Measurements from ENCODE around the gene CGNL1. TPM values are rescaled to one million over a fixed set of nuclear protein-coding genes. Genes with fewer than 3 reads are reported as not detected.
A peak's percentile ranks its signal among the peaks of the same experiment; 100 is the strongest.

Gene CGNL1
- polyA plus RNA-seq, 2 donors = 6.7 to 16.8 TPM

DNA sequence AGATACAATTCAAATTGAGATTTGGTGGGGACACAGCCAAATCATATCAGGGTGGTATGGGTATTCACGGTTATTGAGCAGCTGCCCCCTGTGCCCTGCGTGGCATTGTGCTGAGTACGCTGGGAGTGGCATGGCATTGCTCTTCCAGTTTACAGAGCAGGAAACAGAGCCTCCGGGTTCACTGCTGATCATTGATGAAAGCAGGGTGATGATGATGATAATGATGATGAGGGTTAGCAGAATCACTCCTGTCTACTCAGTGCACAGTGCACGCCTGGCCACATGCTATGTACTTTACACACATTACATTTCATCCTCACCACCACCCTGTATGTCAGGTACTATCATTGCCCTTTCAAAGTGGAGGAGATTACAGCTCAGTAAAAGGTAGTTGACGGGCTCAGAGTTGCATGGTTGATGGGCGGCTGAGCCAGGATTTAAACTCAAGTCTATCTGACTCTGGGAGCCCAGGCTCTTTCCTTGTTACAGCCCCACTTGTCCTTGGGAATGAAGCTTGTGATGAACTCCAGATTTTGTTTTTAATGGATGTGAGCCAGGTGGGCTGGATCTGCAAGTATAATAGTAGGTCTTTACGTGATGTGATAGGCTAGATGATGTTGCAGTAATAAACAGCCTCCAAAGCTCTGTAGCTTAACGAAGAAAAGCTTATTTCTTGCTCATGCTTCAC, 127.8 kb downstream of the CGNL1 start:
- no peak overlapping the region for H3K4me3 ChIP-seq (ENCODE audit: low read depth in 1 of 2, low read length in 2 of 2)
- no peaks in the 10 kb centered on the region for H3K36me3 ChIP-seq (ENCODE audit: control insufficient read depth in 2 of 2, insufficient read depth in 2 of 2, low read length in 1 of 2)
- no peaks in the 10 kb centered on the region for H3K9me3 ChIP-seq (ENCODE audit: control insufficient read depth in 2 of 2, insufficient read depth in 1 of 2, low read depth in 1 of 2, low read length in 1 of 2)
- peaks cover 2 to 28% of the 10 kb centered on the region in 2 donors for H3K4me1 ChIP-seq (ENCODE audit: control insufficient read depth in 2 of 2, insufficient read depth in 2 of 2, low read length in 1 of 2)
- 78 to 80% methylated on average over 9 of the region's 9 CpGs for WGBS, 2 donors
- H3K27me3 ChIP-seq (ENCODE audit: control insufficient read depth in 1 of 2, insufficient read depth in 2 of 2, low read length in 2 of 2) = no peaks in the 10 kb centered on the region
- peak overlapping the region; percentile 64 to 93 for H3K27ac ChIP-seq (ENCODE audit: low read depth in 2 of 2, low read length in 1 of 2)

DNA sequence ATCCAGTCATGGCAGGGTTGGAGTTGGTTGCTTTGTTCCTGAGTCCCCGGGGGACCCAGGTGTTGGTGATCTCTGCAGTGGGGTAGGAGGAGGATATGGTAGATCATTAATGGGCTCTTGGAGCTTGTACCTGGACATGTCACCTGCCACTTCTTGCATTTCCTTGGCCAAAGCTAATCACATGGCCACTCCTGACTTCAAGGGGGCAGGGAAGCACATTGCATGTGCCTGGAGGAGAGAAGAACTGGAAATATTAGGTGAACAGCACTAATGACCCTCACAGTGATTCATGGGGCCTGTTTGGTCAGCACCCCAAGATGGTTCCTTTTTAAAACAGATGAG, 128.3 kb downstream of the CGNL1 start:
- Histone ChIP-seq H3K27ac (ENCODE audit: low read depth in 2 of 2, low read length in 1 of 2) (peak overlapping the region; percentile 64 to 93), H3K4me3 (ENCODE audit: low read depth in 1 of 2, low read length in 2 of 2) (no peak overlapping the region), H3K9me3 (ENCODE audit: control insufficient read depth in 2 of 2, insufficient read depth in 1 of 2, low read depth in 1 of 2, low read length in 1 of 2) (no peaks in the 10 kb centered on the region), H3K27me3 (ENCODE audit: control insufficient read depth in 1 of 2, insufficient read depth in 2 of 2, low read length in 2 of 2) (no peaks in the 10 kb centered on the region), H3K36me3 (ENCODE audit: control insufficient read depth in 2 of 2, insufficient read depth in 2 of 2, low read length in 1 of 2) (no peaks in the 10 kb centered on the region), H3K4me1 (ENCODE audit: control insufficient read depth in 2 of 2, insufficient read depth in 2 of 2, low read length in 1 of 2) (peaks cover 2 to 32% of the 10 kb centered on the region in 2 donors)
- 74 to 82% methylated on average over 1 of the region's 1 CpG for WGBS, 2 donors

DNA sequence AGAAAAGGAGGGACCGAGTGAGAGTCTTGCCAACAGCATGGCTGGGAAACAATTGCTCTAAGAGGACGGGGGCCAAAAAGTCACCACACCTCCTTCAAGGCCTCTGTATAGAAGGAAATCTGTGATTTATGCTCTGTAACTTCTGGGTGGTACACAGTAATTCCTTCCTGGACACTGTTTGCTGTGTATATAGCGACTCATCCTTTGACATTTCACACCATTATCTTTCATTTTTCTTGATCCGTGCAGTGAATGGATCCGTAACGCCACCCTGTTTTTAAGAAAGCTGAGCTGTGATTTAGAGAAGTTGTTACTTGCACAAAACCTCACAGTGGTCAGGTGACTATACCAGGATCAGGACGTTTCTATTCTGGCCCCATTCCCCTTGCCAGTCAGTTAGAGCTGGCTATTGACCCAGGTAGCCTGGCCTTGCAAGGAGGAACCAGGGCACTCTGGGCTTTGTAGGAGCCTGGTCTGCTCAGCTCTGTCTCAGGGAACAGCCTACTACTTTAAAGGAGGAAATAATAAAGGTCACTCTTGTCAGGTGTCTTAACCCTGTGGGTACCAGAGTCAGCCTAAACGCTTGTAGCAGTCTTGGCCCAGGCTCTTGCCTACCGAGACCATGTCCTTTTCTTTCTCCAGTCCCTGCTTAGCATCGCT, 128.9 kb downstream of the CGNL1 start:
- 65 to 66% methylated on average over 10 of the region's 10 CpGs for WGBS, 2 donors
- peaks cover 2 to 32% of the 10 kb centered on the region in 2 donors for H3K4me1 ChIP-seq (ENCODE audit: control insufficient read depth in 2 of 2, insufficient read depth in 2 of 2, low read length in 1 of 2)

GRCh38 chr15:57505949-57506391, 129.7 kb downstream of the CGNL1 start:
- H3K9me3 ChIP-seq (ENCODE audit: control insufficient read depth in 2 of 2, insufficient read depth in 1 of 2, low read depth in 1 of 2, low read length in 1 of 2) = no peaks in the 10 kb centered on the region
- H3K36me3 ChIP-seq (ENCODE audit: control insufficient read depth in 2 of 2, insufficient read depth in 2 of 2, low read length in 1 of 2) = no peaks in the 10 kb centered on the region
- no peak overlapping the region for H3K4me3 ChIP-seq (ENCODE audit: low read depth in 1 of 2, low read length in 2 of 2)
- H3K4me1 ChIP-seq (ENCODE audit: control insufficient read depth in 2 of 2, insufficient read depth in 2 of 2, low read length in 1 of 2) = peaks cover 2 to 32% of the 10 kb centered on the region in 2 donors
- 43 to 44% methylated on average over 9 of the region's 9 CpGs for WGBS, 2 donors
- no peaks in the 10 kb centered on the region for H3K27me3 ChIP-seq (ENCODE audit: control insufficient read depth in 1 of 2, insufficient read depth in 2 of 2, low read length in 2 of 2)
- peak overlapping the region; percentile 88 to 93 for H3K27ac ChIP-seq (ENCODE audit: low read depth in 2 of 2, low read length in 1 of 2)

More for the DNA sequence above, 128.9 kb downstream of the CGNL1 start:
- H3K27me3 ChIP-seq (ENCODE audit: control insufficient read depth in 1 of 2, insufficient read depth in 2 of 2, low read length in 2 of 2) = no peaks in the 10 kb centered on the region
- H3K36me3 ChIP-seq (ENCODE audit: control insufficient read depth in 2 of 2, insufficient read depth in 2 of 2, low read length in 1 of 2) = no peaks in the 10 kb centered on the region
- peak overlapping the region; percentile 64 to 93 for H3K27ac ChIP-seq (ENCODE audit: low read depth in 2 of 2, low read length in 1 of 2)
- no peaks in the 10 kb centered on the region for H3K9me3 ChIP-seq (ENCODE audit: control insufficient read depth in 2 of 2, insufficient read depth in 1 of 2, low read depth in 1 of 2, low read length in 1 of 2)
- H3K4me3 ChIP-seq (ENCODE audit: low read depth in 1 of 2, low read length in 2 of 2) = no peak overlapping the region

- 60 to 70% methylated on average over 2 of the region's 2 CpGs for WGBS, 2 donors
- H3K4me3 ChIP-seq (ENCODE audit: low read depth in 1 of 2, low read length in 2 of 2) = no peak overlapping the region
- peak overlapping the region; percentile 88 to 93 for H3K27ac ChIP-seq (ENCODE audit: low read depth in 2 of 2, low read length in 1 of 2)
- peaks cover 2 to 29% of the 10 kb centered on the region in 2 donors for H3K4me1 ChIP-seq (ENCODE audit: control insufficient read depth in 2 of 2, insufficient read depth in 2 of 2, low read length in 1 of 2)
- no peaks in the 10 kb centered on the region for H3K36me3 ChIP-seq (ENCODE audit: control insufficient read depth in 2 of 2, insufficient read depth in 2 of 2, low read length in 1 of 2)
- H3K9me3 ChIP-seq (ENCODE audit: control insufficient read depth in 2 of 2, insufficient read depth in 1 of 2, low read depth in 1 of 2, low read length in 1 of 2) = no peaks in the 10 kb centered on the region
- H3K27me3 ChIP-seq (ENCODE audit: control insufficient read depth in 1 of 2, insufficient read depth in 2 of 2, low read length in 2 of 2) = no peaks in the 10 kb centered on the region
These were observed 130.1 kb downstream of the CGNL1 start for GRCh38 chr15:57506422-57506821.

DNA sequence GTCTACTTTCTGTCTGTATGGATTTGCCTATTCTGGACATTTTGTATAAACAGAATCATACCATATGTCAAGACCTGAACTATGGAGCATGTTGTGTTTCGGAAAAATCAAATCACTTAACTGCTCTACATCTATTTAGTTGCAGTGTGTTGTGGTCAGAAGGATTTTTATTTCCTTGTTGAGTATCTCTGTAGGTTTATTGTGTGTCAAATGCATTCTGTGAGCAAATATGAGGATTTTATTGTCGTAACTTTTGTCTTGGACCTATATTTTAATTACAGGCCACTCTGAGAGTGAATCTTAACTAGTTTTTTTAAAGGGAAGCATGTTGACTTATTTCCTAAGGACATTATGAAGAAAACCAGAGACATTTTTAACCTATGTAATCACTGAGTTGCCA, 130.8 kb downstream of the CGNL1 start:
- Histone ChIP-seq H3K4me1 (ENCODE audit: control insufficient read depth in 2 of 2, insufficient read depth in 2 of 2, low read length in 1 of 2) (peaks cover 2 to 26% of the 10 kb centered on the region in 2 donors), H3K27ac (ENCODE audit: low read depth in 2 of 2, low read length in 1 of 2) (peak overlapping the region in 1 of 2 donors; percentile 88)

DNA sequence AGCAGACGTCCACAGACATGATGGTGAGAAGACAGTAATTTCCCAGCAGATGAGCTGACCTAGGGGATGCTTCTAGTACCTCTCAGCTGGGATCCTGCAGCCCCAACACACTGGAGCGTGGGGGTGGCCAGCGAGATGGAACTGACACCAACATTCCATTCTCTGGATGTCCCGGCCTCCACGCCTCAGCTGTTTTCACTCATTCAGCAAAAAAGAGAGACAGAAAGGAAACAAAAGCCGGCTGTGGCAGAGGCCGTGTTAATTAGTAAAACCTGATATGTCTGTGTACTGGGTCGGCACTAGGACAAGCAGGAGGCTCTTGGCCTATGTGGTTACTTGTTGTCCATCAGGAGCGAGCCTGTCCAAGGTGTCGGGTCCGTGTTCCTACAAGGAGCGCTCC, 132.8 kb downstream of the CGNL1 start:
- Histone ChIP-seq H3K27me3 (ENCODE audit: control insufficient read depth in 1 of 2, insufficient read depth in 2 of 2, low read length in 2 of 2) (no peaks in the 10 kb centered on the region), H3K9me3 (ENCODE audit: control insufficient read depth in 2 of 2, insufficient read depth in 1 of 2, low read depth in 1 of 2, low read length in 1 of 2) (no peaks in the 10 kb centered on the region), H3K27ac (ENCODE audit: low read depth in 2 of 2, low read length in 1 of 2) (no peak overlapping the region), H3K4me1 (ENCODE audit: control insufficient read depth in 2 of 2, insufficient read depth in 2 of 2, low read length in 1 of 2) (peaks cover 0 to 15% of the 10 kb centered on the region in 2 donors), H3K4me3 (ENCODE audit: low read depth in 1 of 2, low read length in 2 of 2) (no peak overlapping the region), H3K36me3 (ENCODE audit: control insufficient read depth in 2 of 2, insufficient read depth in 2 of 2, low read length in 1 of 2) (peaks cover 0 to 2% of the 10 kb centered on the region in 2 donors)
- 68 to 69% methylated on average over 12 of the region's 12 CpGs for WGBS, 2 donors

More for the DNA sequence above, 130.8 kb downstream of the CGNL1 start:
- Histone ChIP-seq H3K4me3 (ENCODE audit: low read depth in 1 of 2, low read length in 2 of 2) (no peak overlapping the region), H3K9me3 (ENCODE audit: control insufficient read depth in 2 of 2, insufficient read depth in 1 of 2, low read depth in 1 of 2, low read length in 1 of 2) (no peaks in the 10 kb centered on the region), H3K36me3 (ENCODE audit: control insufficient read depth in 2 of 2, insufficient read depth in 2 of 2, low read length in 1 of 2) (peaks cover 0 to 2% of the 10 kb centered on the region in 2 donors), H3K27me3 (ENCODE audit: control insufficient read depth in 1 of 2, insufficient read depth in 2 of 2, low read length in 2 of 2) (no peaks in the 10 kb centered on the region)
- 92 to 95% methylated on average over 2 of the region's 2 CpGs for WGBS, 2 donors

GRCh38 chr15:57509965-57510364, 133.7 kb downstream of the CGNL1 start:
- Histone ChIP-seq H3K9me3 (ENCODE audit: control insufficient read depth in 2 of 2, insufficient read depth in 1 of 2, low read depth in 1 of 2, low read length in 1 of 2) (no peaks in the 10 kb centered on the region), H3K27ac (ENCODE audit: low read depth in 2 of 2, low read length in 1 of 2) (no peak overlapping the region), H3K36me3 (ENCODE audit: control insufficient read depth in 2 of 2, insufficient read depth in 2 of 2, low read length in 1 of 2) (peaks cover 0 to 2% of the 10 kb centered on the region in 2 donors), H3K27me3 (ENCODE audit: control insufficient read depth in 1 of 2, insufficient read depth in 2 of 2, low read length in 2 of 2) (no peaks in the 10 kb centered on the region), H3K4me3 (ENCODE audit: low read depth in 1 of 2, low read length in 2 of 2) (no peak overlapping the region), H3K4me1 (ENCODE audit: control insufficient read depth in 2 of 2, insufficient read depth in 2 of 2, low read length in 1 of 2) (peaks cover 0 to 10% of the 10 kb centered on the region in 2 donors)
- WGBS, 2 donors = 31 to 38% methylated on average over 4 of the region's 4 CpGs

DNA sequence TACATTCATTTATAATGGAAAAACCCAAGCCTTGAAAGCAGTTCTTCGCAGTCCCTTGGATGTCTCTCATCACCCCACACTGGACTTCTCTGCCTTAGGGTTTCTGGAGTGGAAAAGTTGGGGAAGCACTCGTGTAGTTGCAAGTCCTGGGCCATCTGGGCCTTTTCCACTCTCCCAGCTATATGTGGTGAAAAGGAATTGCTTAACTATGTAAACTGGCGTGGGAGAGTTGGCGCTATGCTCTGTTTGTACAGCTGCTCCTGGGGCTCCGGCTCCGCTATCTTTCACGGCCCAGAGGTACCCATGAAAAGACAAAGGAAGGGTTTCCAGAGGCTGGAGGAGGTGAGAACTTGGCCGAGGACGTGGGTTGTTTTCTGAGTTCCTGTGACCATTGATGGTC, 134.3 kb downstream of the CGNL1 start:
- no peak overlapping the region for H3K27ac ChIP-seq (ENCODE audit: low read depth in 2 of 2, low read length in 1 of 2)
- peaks cover 0 to 2% of the 10 kb centered on the region in 2 donors for H3K36me3 ChIP-seq (ENCODE audit: control insufficient read depth in 2 of 2, insufficient read depth in 2 of 2, low read length in 1 of 2)
- H3K4me1 ChIP-seq (ENCODE audit: control insufficient read depth in 2 of 2, insufficient read depth in 2 of 2, low read length in 1 of 2) = peaks cover 0 to 7% of the 10 kb centered on the region in 2 donors
- 41 to 43% methylated on average over 9 of the region's 9 CpGs for WGBS, 2 donors
- H3K9me3 ChIP-seq (ENCODE audit: control insufficient read depth in 2 of 2, insufficient read depth in 1 of 2, low read depth in 1 of 2, low read length in 1 of 2) = no peaks in the 10 kb centered on the region
- no peak overlapping the region for H3K4me3 ChIP-seq (ENCODE audit: low read depth in 1 of 2, low read length in 2 of 2)
- H3K27me3 ChIP-seq (ENCODE audit: control insufficient read depth in 1 of 2, insufficient read depth in 2 of 2, low read length in 2 of 2) = no peaks in the 10 kb centered on the region

Measured in esophagus (tissue), 2 donors.